HUES64 (cell line): ENCODE results near the gene GMPR2. TPM values are rescaled to one million over a fixed set of nuclear protein-coding genes. Genes with fewer than 3 reads are reported as not detected.

Experiments used
- H3K27ac ChIP-seq: 2 replicates; pipeline ENCODE4 v1.7.0; 2013; ENCODE audit warnings: low read depth, low read length, inconsistent platforms
- H3K27me3 ChIP-seq: 2 replicates; pipeline ENCODE4 v1.6.1; 2013; ENCODE audit warnings: mild to moderate bottlenecking, low read length; ENCODE audit not compliant: insufficient read depth
- H3K36me3 ChIP-seq: 2 replicates; pipeline ENCODE4 v1.6.1; 2013; ENCODE audit warnings: mild to moderate bottlenecking, low read length; ENCODE audit not compliant: insufficient read depth
- H3K4me1 ChIP-seq: 2 replicates; pipeline ENCODE4 v1.6.1; 2013; ENCODE audit warnings: mild to moderate bottlenecking, low read length, moderate library complexity; ENCODE audit not compliant: insufficient read depth
- H3K4me3 ChIP-seq: 2 replicates; pipeline ENCODE4 v1.5.1; 2013; ENCODE audit warnings: mild to moderate bottlenecking, low read length, moderate library complexity
- H3K9ac ChIP-seq: 2 replicates; pipeline ENCODE4 v1.6.1; 2013; ENCODE audit warnings: mild to moderate bottlenecking, low read depth, low read length
- H3K9me3 ChIP-seq: 2 replicates; pipeline ENCODE4 v1.6.1; 2013; ENCODE audit warnings: low read depth, low read length; ENCODE audit not compliant: insufficient read depth
- WGBS: fragments of 150-250, 120-280 bp; methylation state at CpG from one replicate; pipeline ENCODE4 v1.1.7; 2013; ENCODE audit warnings: missing lambda C conversion rate; 5-methylcytosine and 5-hydroxymethylcytosine counted together
- polyA plus RNA-seq, 2 experiments: library from polyadenylated mRNA; stranded (reverse); fragments of 50-300 nt; gene quantifications; one replicate each; pipeline ENCODE4 v1.2.3, GENCODE V29; 2013

Gene GMPR2
- 52.2 TPM for polyA plus RNA-seq (2013, experiment 1 of 2)
- polyA plus RNA-seq (2013, experiment 2 of 2) = 52.7 TPM

GRCh38 chr14:24232645-24233537 lies at the start of gene GMPR2:
Gene GMPR2 (plus strand): TSS chr14:24232929. CDS start chr14:24233254, 325 bp downstream.
- Histone ChIP-seq H3K9me3 (no peaks in the 10 kb centered on the region), H3K27ac (peak within 1 kb of the TSS; percentile 94), H3K36me3 (peaks cover 45% of the 10 kb centered on the region), H3K4me3 (peak within 1 kb of the TSS; percentile 74), H3K4me1 (0 out of 2 replicates have a peak, but pooled peaks cover 5% of the 10 kb centered on the region), H3K9ac (peak within 1 kb of the TSS; percentile 81), H3K27me3 (no peaks in the 10 kb centered on the region)
- 9% methylated on average over 36 of the region's 38 CpGs for WGBS

GRCh38 chr14:24183014-24183481 lies 49.7 kb upstream of the GMPR2 start:
- Histone ChIP-seq H3K4me3 (no peak overlapping the region), H3K27ac (no peak overlapping the region), H3K36me3 (peaks cover 96% of the 10 kb centered on the region), H3K9ac (no peak overlapping the region), H3K4me1 (peaks cover 5% of the 10 kb centered on the region; the same call in 1 of the 2 replicates), H3K9me3 (no peaks in the 10 kb centered on the region), H3K27me3 (no peaks in the 10 kb centered on the region)
- 94% methylated on average over 15 of the region's 15 CpGs for WGBS

GRCh38 chr14:24184104-24184970 lies 48.4 kb upstream of the GMPR2 start:
- Histone ChIP-seq H3K9me3 (no peaks in the 10 kb centered on the region), H3K27ac (no peak overlapping the region), H3K4me1 (peaks cover 9% of the 10 kb centered on the region; the same call in 1 of the 2 replicates), H3K36me3 (peaks cover 83% of the 10 kb centered on the region), H3K27me3 (no peaks in the 10 kb centered on the region), H3K4me3 (no peak overlapping the region), H3K9ac (no peak overlapping the region)
- WGBS = 93% methylated on average over 19 of the region's 19 CpGs

GRCh38 chr14:24185026-24185425 lies 47.7 kb upstream of the GMPR2 start:
- H3K4me3 ChIP-seq = no peak overlapping the region
- WGBS = 91% methylated on average over 7 of the region's 7 CpGs

GRCh38 chr14:24185741-24186140 lies 47.0 kb upstream of the GMPR2 start:
- H3K27me3 ChIP-seq = no peaks in the 10 kb centered on the region
- no peaks in the 10 kb centered on the region for H3K9me3 ChIP-seq
- H3K27ac ChIP-seq = no peak overlapping the region
- peaks cover 77% of the 10 kb centered on the region for H3K36me3 ChIP-seq
- H3K4me1 ChIP-seq = peaks cover 9% of the 10 kb centered on the region; the same call in 1 of the 2 replicates
- no peak overlapping the region for H3K4me3 ChIP-seq
- H3K9ac ChIP-seq = no peak overlapping the region
- 95% methylated on average over 11 of the region's 11 CpGs for WGBS

More at GRCh38 chr14:24185026-24185425, 47.7 kb upstream of the GMPR2 start:
- no peak overlapping the region for H3K27ac ChIP-seq
- H3K9ac ChIP-seq = no peak overlapping the region
- peaks cover 81% of the 10 kb centered on the region for H3K36me3 ChIP-seq
- no peaks in the 10 kb centered on the region for H3K9me3 ChIP-seq
- peaks cover 9% of the 10 kb centered on the region; the same call in 1 of the 2 replicates for H3K4me1 ChIP-seq
- H3K27me3 ChIP-seq = no peaks in the 10 kb centered on the region

- no peak overlapping the region for H3K9ac ChIP-seq
- H3K27ac ChIP-seq = no peak overlapping the region
- H3K4me1 ChIP-seq = peaks cover 9% of the 10 kb centered on the region; the same call in 1 of the 2 replicates
- WGBS = 92% methylated on average over 10 of the region's 10 CpGs
- H3K4me3 ChIP-seq = no peak overlapping the region
- H3K36me3 ChIP-seq = peaks cover 74% of the 10 kb centered on the region
- no peaks in the 10 kb centered on the region for H3K27me3 ChIP-seq
- H3K9me3 ChIP-seq = no peaks in the 10 kb centered on the region
Measured at GRCh38 chr14:24186831-24187538, 45.7 kb upstream of the GMPR2 start.

- Histone ChIP-seq H3K4me3 (peak overlapping the region; percentile 85), H3K4me1 (peaks cover 9% of the 10 kb centered on the region; the same call in 1 of the 2 replicates), H3K9ac (peak overlapping the region; percentile 84; the same call in 1 of the 2 replicates), H3K36me3 (peaks cover 74% of the 10 kb centered on the region), H3K9me3 (no peaks in the 10 kb centered on the region), H3K27ac (no peak overlapping the region), H3K27me3 (no peaks in the 10 kb centered on the region)
- WGBS = 95% methylated on average over 2 of the region's 2 CpGs
Measured at GRCh38 chr14:24187539-24187915, 45.2 kb upstream of the GMPR2 start.

GRCh38 chr14:24188251-24189058 lies 44.3 kb upstream of the GMPR2 start, which contains the start of gene IPO4:
Gene IPO4 (minus strand): TSS chr14:24188816. CDS start chr14:24188787, 29 bp downstream.
- H3K9me3 ChIP-seq = no peaks in the 10 kb centered on the region
- H3K27ac ChIP-seq = peak within 1 kb of the TSS; percentile 66
- peaks cover 9% of the 10 kb centered on the region; the same call in 1 of the 2 replicates for H3K4me1 ChIP-seq
- WGBS = under 1% methylated on average over 65 of the region's 65 CpGs
- H3K36me3 ChIP-seq = peaks cover 71% of the 10 kb centered on the region
- peak within 1 kb of the TSS; percentile 84 for H3K9ac ChIP-seq
- H3K4me3 ChIP-seq = peak within 1 kb of the TSS; percentile 85
- H3K27me3 ChIP-seq = no peaks in the 10 kb centered on the region

- 0% methylated on average over 3 of the region's 3 CpGs for WGBS
- Histone ChIP-seq H3K4me3 (peak overlapping the region; percentile 85), H3K4me1 (peaks cover 9% of the 10 kb centered on the region; the same call in 1 of the 2 replicates), H3K9ac (peak overlapping the region; percentile 44; the same call in 1 of the 2 replicates), H3K36me3 (peaks cover 69% of the 10 kb centered on the region), H3K9me3 (no peaks in the 10 kb centered on the region), H3K27ac (peak overlapping the region; percentile 34; the same call in 1 of the 2 replicates), H3K27me3 (no peaks in the 10 kb centered on the region)
Measured at GRCh38 chr14:24189059-24189375, 43.7 kb upstream of the GMPR2 start.
